Neural cell (in vitro differentiated cells): ENCODE data around the gene STK32B. TPM values are rescaled to one million over a fixed set of nuclear protein-coding genes. Genes with fewer than 3 reads are reported as not detected.

Experiments
- H2AFZ ChIP-seq: fragments of 200-600, 300-800 bp; sonication (generic), shearing (Covaris generic); 2 replicates; pipeline ENCODE4 v1.6.0; 2014; ENCODE audit warnings: low read depth, mild to moderate bottlenecking, antibody characterized with exemption, low read length, moderate library complexity
- H3F3A ChIP-seq: fragments of 200-600 bp; shearing (Covaris generic); 2 replicates; pipeline ENCODE4 v1.6.1; 2016; ENCODE audit warnings: mild to moderate bottlenecking, moderate library complexity, mixed read lengths, antibody characterized with exemption, low read length; ENCODE audit not compliant: insufficient read depth, poor library complexity, severe bottlenecking
- H3K27ac ChIP-seq: fragments of 200-600, 300-800 bp; sonication (generic), shearing (Covaris generic); 2 replicates; pipeline ENCODE4 v1.5.1; 2014; ENCODE audit warnings: mild to moderate bottlenecking, low read length, moderate library complexity
- H3K27me3 ChIP-seq: fragments of 300-800, 200-600 bp; sonication (generic), shearing (Covaris generic); 2 replicates; pipeline ENCODE4 v1.6.0; 2014; ENCODE audit warnings: mild to moderate bottlenecking, low read depth, low read length, moderate library complexity; ENCODE audit not compliant: insufficient read depth
- H3K36me3 ChIP-seq: fragments of 300-800, 200-600 bp; sonication (generic), shearing (Covaris generic); 2 replicates; pipeline ENCODE4 v1.5.1; 2014; ENCODE audit warnings: mild to moderate bottlenecking, antibody characterized with exemption, low read length, moderate library complexity; ENCODE audit not compliant: insufficient read depth
- H3K4me2 ChIP-seq: fragments of 300-800, 200-600 bp; sonication (generic), shearing (Covaris generic); 2 replicates; pipeline ENCODE4 v1.6.0; 2014; ENCODE audit warnings: mild to moderate bottlenecking, low read length
- H3K4me3 ChIP-seq: fragments of 300-800, 200-600 bp; sonication (generic), shearing (Covaris generic); 2 replicates; pipeline ENCODE4 v1.5.1; 2014; ENCODE audit warnings: mild to moderate bottlenecking, low read length, moderate library complexity
- H3K79me2 ChIP-seq: fragments of 200-600 bp; shearing (Covaris generic); replicated peaks from 2 replicates; pipeline ENCODE4 v1.6.0; 2014; ENCODE audit warnings: mild to moderate bottlenecking, low read length, moderate library complexity; ENCODE audit not compliant: insufficient read depth
- H3K9ac ChIP-seq: fragments of 300-800, 200-600 bp; sonication (generic), shearing (Covaris generic); 2 replicates; pipeline ENCODE4 v1.6.1; 2016; ENCODE audit warnings: mild to moderate bottlenecking, low read length, mixed read lengths
- H3K9me2 ChIP-seq: fragments of 200-600 bp; shearing (Covaris generic); 2 replicates; pipeline ENCODE4 v1.6.1; 2016; ENCODE audit warnings: mild to moderate bottlenecking, low read length, mixed read lengths; ENCODE audit not compliant: insufficient read depth
- H3K9me3 ChIP-seq: fragments of 200-600, 300-800 bp; sonication (generic), shearing (Covaris generic); 2 replicates; pipeline ENCODE4 v1.6.1; 2016; ENCODE audit warnings: mild to moderate bottlenecking, mixed run types, low read length, moderate library complexity, mixed read lengths
- H4K20me1 ChIP-seq: fragments of 200-600 bp; shearing (Covaris generic); 2 replicates; pipeline ENCODE4 v1.6.1; 2016; ENCODE audit warnings: mild to moderate bottlenecking, mixed run types; ENCODE audit not compliant: insufficient read depth
- EP300 ChIP-seq: fragments of 450-650 bp; conservative IDR thresholded peaks from 2 replicates; pipeline ENCODE4 v1.6.1; 2014; ENCODE audit warnings: antibody characterized with exemption, mild to moderate bottlenecking, moderate library complexity; ENCODE audit not compliant: poor library complexity, severe bottlenecking
- EZH2 ChIP-seq: fragments of 200-600, 300-800 bp; shearing (Covaris generic), sonication (generic); IDR thresholded peaks from 2 replicates; pipeline ENCODE4 v1.6.1; 2014; ENCODE audit warnings: antibody characterized with exemption, low read length, borderline replicate concordance, mild to moderate bottlenecking; ENCODE audit not compliant: insufficient read depth, poor library complexity, severe bottlenecking
- MXI1 ChIP-seq: fragments of 450-650 bp; conservative IDR thresholded peaks from 2 replicates; pipeline ENCODE4 v1.6.1; 2014; ENCODE audit warnings: antibody characterized with exemption, mild to moderate bottlenecking; ENCODE audit not compliant: poor library complexity, severe bottlenecking
- POLR2AphosphoS5 ChIP-seq: IDR thresholded peaks from 2 replicates; pipeline ENCODE4 v1.6.1; 2012
- RAD21 ChIP-seq: fragments of 450-650 bp; conservative IDR thresholded peaks from 2 replicates; pipeline ENCODE4 v1.6.1; 2014; ENCODE audit warnings: antibody characterized with exemption, mild to moderate bottlenecking, moderate library complexity
- SMC3 ChIP-seq: fragments of 450-650 bp; conservative IDR thresholded peaks from 2 replicates; pipeline ENCODE4 v1.6.1; 2014; ENCODE audit warnings: antibody characterized with exemption, mild to moderate bottlenecking, moderate library complexity; ENCODE audit not compliant: poor library complexity
- TAF1 ChIP-seq: IDR thresholded peaks from 2 replicates; pipeline ENCODE4 v1.6.1; 2012; ENCODE audit warnings: low read depth
- polyA plus RNA-seq: library from polyadenylated mRNA; depleted of rRNA; stranded (reverse); fragments of >200 nt; gene quantifications from 2 replicates; pipeline ENCODE4 v1.2.3, GENCODE V29; 2014
- TF ChIP-seq, protein P1 (sequence below): fragments of 450-650 bp; IDR thresholded peaks from 2 replicates; pipeline ENCODE4 v1.5.1; 2014; ENCODE audit warnings: antibody characterized with exemption, mild to moderate bottlenecking, moderate library complexity; ENCODE audit not compliant: poor library complexity, severe bottlenecking
- TF ChIP-seq, protein P2 (sequence below): IDR thresholded peaks from 2 replicates; pipeline ENCODE4 v1.6.1; 2012; ENCODE audit warnings: borderline replicate concordance

Gene STK32B
- polyA plus RNA-seq, 1 donor from 2014 or later, result 42.8 TPM

- Histone ChIP-seq H3K27me3 (no peaks in the 10 kb centered on the region), H2AFZ (no peak overlapping the region), H3K36me3 (no peaks in the 10 kb centered on the region), H3K4me2 (no peak overlapping the region), H3K79me2 (no peaks in the 10 kb centered on the region), H3K9ac (no peak overlapping the region), H3K4me3 (no peak overlapping the region), H3K9me2 (no peaks in the 10 kb centered on the region), H3K9me3 (peaks cover 4% of the 10 kb centered on the region), H3K27ac (no peak overlapping the region), H3F3A (no peaks in the 10 kb centered on the region), H4K20me1 (no peaks in the 10 kb centered on the region)
- no peak for TF ChIP-seq RAD21
- TF ChIP-seq TAF1, result no peak
- no peak for TF ChIP-seq MXI1
- TF ChIP-seq, protein P1, sequence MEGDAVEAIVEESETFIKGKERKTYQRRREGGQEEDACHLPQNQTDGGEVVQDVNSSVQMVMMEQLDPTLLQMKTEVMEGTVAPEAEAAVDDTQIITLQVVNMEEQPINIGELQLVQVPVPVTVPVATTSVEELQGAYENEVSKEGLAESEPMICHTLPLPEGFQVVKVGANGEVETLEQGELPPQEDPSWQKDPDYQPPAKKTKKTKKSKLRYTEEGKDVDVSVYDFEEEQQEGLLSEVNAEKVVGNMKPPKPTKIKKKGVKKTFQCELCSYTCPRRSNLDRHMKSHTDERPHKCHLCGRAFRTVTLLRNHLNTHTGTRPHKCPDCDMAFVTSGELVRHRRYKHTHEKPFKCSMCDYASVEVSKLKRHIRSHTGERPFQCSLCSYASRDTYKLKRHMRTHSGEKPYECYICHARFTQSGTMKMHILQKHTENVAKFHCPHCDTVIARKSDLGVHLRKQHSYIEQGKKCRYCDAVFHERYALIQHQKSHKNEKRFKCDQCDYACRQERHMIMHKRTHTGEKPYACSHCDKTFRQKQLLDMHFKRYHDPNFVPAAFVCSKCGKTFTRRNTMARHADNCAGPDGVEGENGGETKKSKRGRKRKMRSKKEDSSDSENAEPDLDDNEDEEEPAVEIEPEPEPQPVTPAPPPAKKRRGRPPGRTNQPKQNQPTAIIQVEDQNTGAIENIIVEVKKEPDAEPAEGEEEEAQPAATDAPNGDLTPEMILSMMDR, result no peak
- no peak for TF ChIP-seq EZH2
- no peak for TF ChIP-seq POLR2AphosphoS5
- TF ChIP-seq, protein P2, sequence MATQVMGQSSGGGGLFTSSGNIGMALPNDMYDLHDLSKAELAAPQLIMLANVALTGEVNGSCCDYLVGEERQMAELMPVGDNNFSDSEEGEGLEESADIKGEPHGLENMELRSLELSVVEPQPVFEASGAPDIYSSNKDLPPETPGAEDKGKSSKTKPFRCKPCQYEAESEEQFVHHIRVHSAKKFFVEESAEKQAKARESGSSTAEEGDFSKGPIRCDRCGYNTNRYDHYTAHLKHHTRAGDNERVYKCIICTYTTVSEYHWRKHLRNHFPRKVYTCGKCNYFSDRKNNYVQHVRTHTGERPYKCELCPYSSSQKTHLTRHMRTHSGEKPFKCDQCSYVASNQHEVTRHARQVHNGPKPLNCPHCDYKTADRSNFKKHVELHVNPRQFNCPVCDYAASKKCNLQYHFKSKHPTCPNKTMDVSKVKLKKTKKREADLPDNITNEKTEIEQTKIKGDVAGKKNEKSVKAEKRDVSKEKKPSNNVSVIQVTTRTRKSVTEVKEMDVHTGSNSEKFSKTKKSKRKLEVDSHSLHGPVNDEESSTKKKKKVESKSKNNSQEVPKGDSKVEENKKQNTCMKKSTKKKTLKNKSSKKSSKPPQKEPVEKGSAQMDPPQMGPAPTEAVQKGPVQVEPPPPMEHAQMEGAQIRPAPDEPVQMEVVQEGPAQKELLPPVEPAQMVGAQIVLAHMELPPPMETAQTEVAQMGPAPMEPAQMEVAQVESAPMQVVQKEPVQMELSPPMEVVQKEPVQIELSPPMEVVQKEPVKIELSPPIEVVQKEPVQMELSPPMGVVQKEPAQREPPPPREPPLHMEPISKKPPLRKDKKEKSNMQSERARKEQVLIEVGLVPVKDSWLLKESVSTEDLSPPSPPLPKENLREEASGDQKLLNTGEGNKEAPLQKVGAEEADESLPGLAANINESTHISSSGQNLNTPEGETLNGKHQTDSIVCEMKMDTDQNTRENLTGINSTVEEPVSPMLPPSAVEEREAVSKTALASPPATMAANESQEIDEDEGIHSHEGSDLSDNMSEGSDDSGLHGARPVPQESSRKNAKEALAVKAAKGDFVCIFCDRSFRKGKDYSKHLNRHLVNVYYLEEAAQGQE, result no peak
- TF ChIP-seq EP300, result no peak
- TF ChIP-seq SMC3, result no peak
These were observed 46.9 kb downstream of the STK32B start for GRCh38 chr4:5098176-5098575.

GRCh38 chr4:5100336-5100735 is 49.1 kb downstream of the STK32B start:
- H4K20me1 ChIP-seq, result no peaks in the 10 kb centered on the region
- H2AFZ ChIP-seq, result no peak overlapping the region
- no peak overlapping the region for H3K27ac ChIP-seq
- no peak overlapping the region for H3K4me3 ChIP-seq
- H3K9ac ChIP-seq, result no peak overlapping the region
- H3K4me2 ChIP-seq, result no peak overlapping the region
- TF ChIP-seq SMC3, result no peak
- TF ChIP-seq RAD21, result no peak
- TF ChIP-seq, protein P2, result no peak
- no peaks in the 10 kb centered on the region for H3F3A ChIP-seq
- H3K9me2 ChIP-seq, result no peaks in the 10 kb centered on the region
- H3K9me3 ChIP-seq, result peaks cover 4% of the 10 kb centered on the region
- no peaks in the 10 kb centered on the region for H3K36me3 ChIP-seq
- H3K27me3 ChIP-seq, result no peaks in the 10 kb centered on the region
- H3K79me2 ChIP-seq, result no peaks in the 10 kb centered on the region
